ENCODE data around the gene ARHGAP21. TPM values are rescaled to one million over a fixed set of nuclear protein-coding genes. Genes with fewer than 3 reads are reported as not detected.

ARHGAP21 gene
- total and polyA plus RNA-seq, 12 donors: 23.0 to 52.3 (median 39.9) TPM

GRCh38 chr10:24750695-24751094 is 27.0 kb upstream of the ARHGAP21 start:
- Histone ChIP-seq H3K27ac (no peak overlapping the region), H3K9me3 (no peaks in the 10 kb centered on the region), H3K4me1 (no peaks in the 10 kb centered on the region), H3K36me3 (no peaks in the 10 kb centered on the region), H3K4me3 (no peak overlapping the region), H3K27me3 (no peaks in the 10 kb centered on the region)
- WGBS, 2 donors: 93 to 95% methylated on average over 2 of the region's 2 CpGs
- no peak for DNase-seq
- TF ChIP-seq, protein P1, sequence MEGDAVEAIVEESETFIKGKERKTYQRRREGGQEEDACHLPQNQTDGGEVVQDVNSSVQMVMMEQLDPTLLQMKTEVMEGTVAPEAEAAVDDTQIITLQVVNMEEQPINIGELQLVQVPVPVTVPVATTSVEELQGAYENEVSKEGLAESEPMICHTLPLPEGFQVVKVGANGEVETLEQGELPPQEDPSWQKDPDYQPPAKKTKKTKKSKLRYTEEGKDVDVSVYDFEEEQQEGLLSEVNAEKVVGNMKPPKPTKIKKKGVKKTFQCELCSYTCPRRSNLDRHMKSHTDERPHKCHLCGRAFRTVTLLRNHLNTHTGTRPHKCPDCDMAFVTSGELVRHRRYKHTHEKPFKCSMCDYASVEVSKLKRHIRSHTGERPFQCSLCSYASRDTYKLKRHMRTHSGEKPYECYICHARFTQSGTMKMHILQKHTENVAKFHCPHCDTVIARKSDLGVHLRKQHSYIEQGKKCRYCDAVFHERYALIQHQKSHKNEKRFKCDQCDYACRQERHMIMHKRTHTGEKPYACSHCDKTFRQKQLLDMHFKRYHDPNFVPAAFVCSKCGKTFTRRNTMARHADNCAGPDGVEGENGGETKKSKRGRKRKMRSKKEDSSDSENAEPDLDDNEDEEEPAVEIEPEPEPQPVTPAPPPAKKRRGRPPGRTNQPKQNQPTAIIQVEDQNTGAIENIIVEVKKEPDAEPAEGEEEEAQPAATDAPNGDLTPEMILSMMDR (IDR thresholded peaks at IDR 0.05): no peak
- intact Hi-C loops (cut with DNase I): no loop called here
- no peak for ATAC-seq

GRCh38 chr10:24748214-24748613 is 24.5 kb upstream of the ARHGAP21 start:
- no peaks in the 10 kb centered on the region for H3K9me3 ChIP-seq
- H3K4me1 ChIP-seq: no peaks in the 10 kb centered on the region
- DNase-seq (no peak), ATAC-seq (no peak)
- H3K4me3 ChIP-seq: no peak overlapping the region
- H3K36me3 ChIP-seq: no peaks in the 10 kb centered on the region
- TF ChIP-seq, protein P1 (IDR thresholded peaks at IDR 0.05): no peak
- intact Hi-C loops (cut with DNase I): no loop called here
- WGBS, 2 donors: 86 to 92% methylated on average over 4 of the region's 4 CpGs
- no peak overlapping the region for H3K27ac ChIP-seq
- no peaks in the 10 kb centered on the region for H3K27me3 ChIP-seq

- intact Hi-C loops (cut with DNase I): no loop called here
- no peaks in the 10 kb centered on the region for H3K27me3 ChIP-seq
- no peak overlapping the region for H3K4me3 ChIP-seq
- no peak overlapping the region for H3K27ac ChIP-seq
- DNase-seq (no peak), ATAC-seq (no peak)
- H3K9me3 ChIP-seq: peaks cover 0 to 9% (median 0%) of the 10 kb centered on the region in 11 donors
- 40 to 48% methylated on average over 3 of the region's 3 CpGs for WGBS, 2 donors
- H3K36me3 ChIP-seq: no peaks in the 10 kb centered on the region
- no peaks in the 10 kb centered on the region for H3K4me1 ChIP-seq
- TF ChIP-seq, protein P1 (IDR thresholded peaks at IDR 0.05): no peak
Measured at GRCh38 chr10:24744946-24745345, 21.3 kb upstream of the ARHGAP21 start.

- H3K27ac ChIP-seq: no peak overlapping the region
- no peaks in the 10 kb centered on the region for H3K4me1 ChIP-seq
- no peaks in the 10 kb centered on the region for H3K27me3 ChIP-seq
- intact Hi-C loops (cut with DNase I): no loop called here
- TF ChIP-seq, protein P1 (IDR thresholded peaks at IDR 0.05): no peak
- DNase-seq (no peak), ATAC-seq (no peak)
- H3K36me3 ChIP-seq: no peaks in the 10 kb centered on the region
- no peak overlapping the region for H3K4me3 ChIP-seq
- WGBS, 2 donors: 95 to 97% methylated on average over 1 of the region's 1 CpG
- H3K9me3 ChIP-seq: peaks cover 0 to 9% (median 0%) of the 10 kb centered on the region in 11 donors
Measured at GRCh38 chr10:24740714-24741113, 17.0 kb upstream of the ARHGAP21 start.
